ENCODE measurements around the gene ATP2B1.

ATP2B1 gene

DNA sequence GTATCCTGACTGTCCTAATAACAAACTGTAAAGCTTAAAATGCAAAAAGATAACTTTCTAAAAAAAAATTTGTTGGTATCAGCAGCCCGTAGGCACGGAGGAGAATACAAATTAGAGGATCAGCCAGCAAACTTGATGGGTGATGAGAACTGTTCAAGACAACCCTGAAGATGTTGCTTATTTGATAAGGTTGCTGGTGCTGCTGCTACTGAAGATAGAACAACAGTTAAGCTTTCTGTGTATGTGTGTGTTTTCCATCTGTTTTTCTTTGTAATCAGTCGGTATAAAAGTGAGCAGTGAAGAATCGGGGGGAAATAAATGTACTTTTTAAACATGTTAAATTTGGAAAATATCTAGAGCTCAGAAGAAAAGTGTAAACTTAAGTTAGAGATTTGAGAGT is 115.4 kb downstream of the ATP2B1 start:
- no peak overlapping the region for H3K27ac ChIP-seq
- TF ChIP-seq, protein P1, sequence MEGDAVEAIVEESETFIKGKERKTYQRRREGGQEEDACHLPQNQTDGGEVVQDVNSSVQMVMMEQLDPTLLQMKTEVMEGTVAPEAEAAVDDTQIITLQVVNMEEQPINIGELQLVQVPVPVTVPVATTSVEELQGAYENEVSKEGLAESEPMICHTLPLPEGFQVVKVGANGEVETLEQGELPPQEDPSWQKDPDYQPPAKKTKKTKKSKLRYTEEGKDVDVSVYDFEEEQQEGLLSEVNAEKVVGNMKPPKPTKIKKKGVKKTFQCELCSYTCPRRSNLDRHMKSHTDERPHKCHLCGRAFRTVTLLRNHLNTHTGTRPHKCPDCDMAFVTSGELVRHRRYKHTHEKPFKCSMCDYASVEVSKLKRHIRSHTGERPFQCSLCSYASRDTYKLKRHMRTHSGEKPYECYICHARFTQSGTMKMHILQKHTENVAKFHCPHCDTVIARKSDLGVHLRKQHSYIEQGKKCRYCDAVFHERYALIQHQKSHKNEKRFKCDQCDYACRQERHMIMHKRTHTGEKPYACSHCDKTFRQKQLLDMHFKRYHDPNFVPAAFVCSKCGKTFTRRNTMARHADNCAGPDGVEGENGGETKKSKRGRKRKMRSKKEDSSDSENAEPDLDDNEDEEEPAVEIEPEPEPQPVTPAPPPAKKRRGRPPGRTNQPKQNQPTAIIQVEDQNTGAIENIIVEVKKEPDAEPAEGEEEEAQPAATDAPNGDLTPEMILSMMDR (conservative IDR thresholded peaks at IDR 0.05): no peak

DNA sequence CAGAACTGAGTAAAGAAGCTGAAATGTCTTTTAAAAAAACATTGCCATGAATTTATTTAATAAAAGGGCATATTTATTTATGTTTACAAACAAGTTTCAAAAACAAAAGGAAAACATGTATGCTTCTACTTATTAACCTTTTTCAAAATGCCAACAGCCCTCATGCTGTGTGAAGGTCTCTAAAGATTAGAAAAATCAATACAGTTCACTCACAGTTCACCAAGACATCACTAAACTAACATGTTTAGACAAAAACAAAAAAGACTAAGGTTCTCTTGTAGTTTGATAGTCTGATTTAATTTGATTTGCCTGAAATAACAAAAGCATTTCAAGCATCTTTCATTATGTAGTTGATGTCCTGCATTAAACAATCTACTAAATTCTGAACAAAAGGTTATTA is 118.9 kb downstream of the ATP2B1 start:
- TF ChIP-seq, protein P1 (conservative IDR thresholded peaks at IDR 0.05): no peak
- H3K27ac ChIP-seq: no peak overlapping the region

DNA sequence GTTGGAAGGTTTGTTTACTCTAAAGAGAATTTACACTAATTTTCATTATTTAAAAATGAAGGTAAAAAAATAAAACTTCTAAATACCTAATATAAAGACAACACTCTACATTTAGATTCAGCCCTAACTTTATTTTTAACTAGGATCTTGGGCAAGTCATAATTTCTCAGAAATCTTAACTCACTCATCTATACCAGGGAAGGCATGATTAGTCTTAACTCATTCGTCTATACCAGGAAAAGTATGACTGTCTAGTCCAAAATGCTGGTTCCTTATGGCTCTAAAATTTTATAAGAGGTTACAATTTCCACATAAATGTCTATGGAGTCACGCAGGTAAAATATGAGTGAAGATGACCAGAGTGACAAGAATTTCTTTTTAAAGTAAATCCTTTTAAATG is 130.1 kb downstream of the ATP2B1 start:
- H3K27ac ChIP-seq: no peak overlapping the region
- TF ChIP-seq, protein P1 (conservative IDR thresholded peaks at IDR 0.05): no peak

- TF ChIP-seq, protein P1 (conservative IDR thresholded peaks at IDR 0.05): no peak
- H3K27ac ChIP-seq: no peak overlapping the region
Measured at GRCh38 chr12:89576572-89577220, 131.9 kb downstream of the ATP2B1 start.

GRCh38 chr12:89575374-89575773 is 133.3 kb downstream of the ATP2B1 start:
- no peak overlapping the region for H3K27ac ChIP-seq
- TF ChIP-seq, protein P1 (conservative IDR thresholded peaks at IDR 0.05): no peak

- TF ChIP-seq, protein P1 (conservative IDR thresholded peaks at IDR 0.05): no peak
- H3K27ac ChIP-seq: no peak overlapping the region
Measured at GRCh38 chr12:89574736-89575208, 133.9 kb downstream of the ATP2B1 start.

DNA sequence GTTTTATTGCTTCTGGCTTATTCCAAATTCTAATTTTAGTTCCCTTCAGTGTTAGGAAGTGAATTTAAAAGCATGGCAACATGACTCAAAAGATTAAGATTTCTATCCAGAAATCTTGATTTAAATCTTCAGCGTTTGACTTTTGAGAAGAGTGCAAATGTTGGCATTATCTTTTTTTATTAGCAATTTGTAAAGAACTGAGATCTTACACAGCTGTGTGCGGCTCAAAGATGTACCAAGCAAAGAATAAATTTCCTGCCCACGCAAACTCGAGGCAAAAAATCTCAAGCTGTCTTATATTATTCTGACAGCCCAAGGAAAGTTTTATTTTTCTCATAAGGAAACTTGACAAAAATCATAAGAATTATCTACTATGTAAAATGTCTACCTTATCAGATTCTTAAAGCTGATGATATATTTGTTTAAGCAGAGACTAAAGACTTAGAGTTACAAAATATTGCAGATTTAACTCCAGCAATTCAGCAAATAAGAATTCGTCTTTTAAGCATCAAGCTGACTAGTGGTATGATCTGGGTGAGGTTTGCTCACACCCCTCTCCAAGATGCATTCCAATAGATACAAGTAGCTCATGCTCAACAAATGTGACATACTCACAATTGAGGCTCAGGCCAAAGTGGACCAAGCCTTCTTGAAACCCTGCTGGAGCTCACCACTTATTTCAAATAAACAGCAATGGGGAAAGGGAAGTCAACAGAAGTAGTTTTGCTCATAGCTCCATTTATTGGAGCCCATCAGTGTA is 135.4 kb downstream of the ATP2B1 start:
- TF ChIP-seq, protein P1 (conservative IDR thresholded peaks at IDR 0.05): no peak
- H3K27ac ChIP-seq: no peak overlapping the region
